HuH-7.5 (cell line): ENCODE results near the gene STXBP5.

Experiments used
- DNase-seq: peaks from one replicate; pipeline ENCODE4 v3.0.0; 2011; ENCODE audit warnings: low spot score

STXBP5 gene

GRCh38 chr6:147382945-147383554 is 178.8 kb downstream of the STXBP5 start:
- no peak for DNase-seq

- DNase-seq, result no peak
Observed at GRCh38 chr6:147384029-147384428, 179.8 kb downstream of the STXBP5 start.

DNA sequence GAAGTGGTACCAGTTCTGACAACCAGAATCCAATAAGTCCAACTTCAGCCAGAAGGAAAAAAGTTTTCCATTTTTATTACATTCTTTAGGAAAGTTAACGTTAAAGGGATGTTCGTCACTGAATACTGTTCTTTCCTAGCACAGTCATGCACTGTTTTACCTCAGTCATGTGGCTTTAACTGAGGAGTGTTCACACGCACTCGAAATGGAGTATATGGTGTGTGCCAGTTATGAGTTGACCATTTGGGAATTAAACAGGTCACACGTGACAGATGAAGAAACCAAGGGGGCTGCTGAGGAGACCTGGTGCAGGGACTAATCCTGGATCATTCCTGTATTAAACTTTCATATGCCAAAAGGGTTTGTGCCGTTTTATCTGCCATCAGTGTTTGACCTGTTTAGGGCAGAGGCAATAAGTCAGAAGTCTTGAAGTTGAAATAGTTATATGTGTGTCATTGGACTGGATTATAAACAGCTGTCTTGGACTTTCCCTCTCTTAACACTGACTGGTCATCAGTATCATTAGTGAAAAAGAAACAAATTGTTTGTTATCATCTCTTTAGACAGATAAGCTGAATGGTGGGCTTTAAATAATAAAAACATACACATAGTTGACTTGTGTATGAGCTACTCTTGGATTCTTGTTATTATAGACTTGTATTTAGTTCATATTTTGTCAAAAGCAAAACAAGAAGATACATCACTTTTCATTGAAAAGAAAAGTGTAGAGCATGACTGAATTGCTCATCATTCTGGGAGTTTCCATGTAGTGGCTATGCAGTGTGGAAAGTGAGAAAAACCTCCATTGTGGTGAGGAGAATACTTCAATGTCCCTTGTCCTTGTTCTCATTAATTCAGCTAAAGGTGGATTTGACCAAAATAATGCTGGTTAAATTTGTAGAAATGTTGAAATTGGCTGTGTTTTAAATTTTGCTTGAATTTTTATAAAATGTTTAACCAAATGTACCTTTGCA is 180.8 kb downstream of the STXBP5 start:
- no peak for DNase-seq

DNA sequence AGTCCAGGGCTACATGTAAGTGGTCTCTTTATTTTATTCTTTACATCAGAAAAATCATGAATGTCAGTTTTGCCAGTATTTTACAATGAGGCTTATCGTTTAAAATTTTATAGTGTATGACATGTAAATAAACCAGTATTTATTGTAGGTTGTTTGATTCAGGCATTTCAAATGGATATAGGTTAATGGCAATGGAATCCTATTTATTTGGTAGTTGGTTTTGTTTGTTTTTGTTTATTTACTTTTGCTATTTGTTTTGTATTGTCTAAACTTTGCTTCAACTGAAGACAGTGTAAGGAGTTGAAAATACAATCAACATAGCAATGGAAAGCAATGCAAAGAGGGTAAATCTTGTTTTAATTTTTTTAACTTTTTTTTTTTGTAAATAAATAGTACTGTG is 185.2 kb downstream of the STXBP5 start:
- no peak for DNase-seq

- DNase-seq, result no peak
Observed at GRCh38 chr6:147390909-147391536, 186.8 kb downstream of the STXBP5 start.

GRCh38 chr6:147392917-147393625 is 188.9 kb downstream of the STXBP5 start:
- DNase-seq, result no peak

- DNase-seq, result no peak
Observed at GRCh38 chr6:147395158-147395557, 190.9 kb downstream of the STXBP5 start.

DNA sequence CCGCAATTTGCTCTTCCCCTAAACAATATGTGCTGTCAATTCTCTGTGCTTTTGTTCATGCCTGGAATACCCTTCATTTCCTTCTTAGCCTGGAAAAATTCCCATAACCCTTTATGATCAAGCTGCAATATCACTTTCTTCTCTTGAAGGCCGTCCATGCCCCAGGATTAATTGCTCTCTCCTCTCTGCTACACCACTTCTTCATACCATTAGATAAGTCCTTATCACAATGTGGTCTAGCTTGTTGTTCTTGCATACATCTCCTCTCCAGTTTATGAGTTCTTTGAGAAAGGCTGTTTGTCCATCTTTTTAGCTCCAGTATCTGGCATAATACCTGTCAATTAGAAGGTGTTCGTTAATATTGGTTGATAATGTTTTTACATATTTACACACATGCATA is 193.1 kb downstream of the STXBP5 start:
- no peak for DNase-seq

DNA sequence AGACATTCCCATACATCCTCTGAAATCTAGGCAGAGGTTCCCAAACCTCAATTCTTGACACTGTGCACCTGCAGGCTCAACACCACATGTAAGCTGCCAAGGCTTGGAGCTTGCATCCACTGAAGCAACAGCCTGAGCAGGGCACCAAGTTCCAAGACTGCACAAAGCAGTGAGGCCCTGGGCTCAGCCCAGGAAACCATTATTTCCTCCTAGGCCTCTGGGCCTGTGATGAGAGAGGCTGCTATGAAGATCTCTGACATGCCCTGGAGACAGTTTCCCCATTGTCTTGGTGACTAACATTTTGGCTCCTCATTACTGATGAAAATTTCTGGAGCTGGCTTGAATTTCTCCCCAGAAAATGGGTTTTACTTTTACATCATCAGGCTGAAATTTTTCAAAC is 196.8 kb downstream of the STXBP5 start:
- no peak for DNase-seq

DNA sequence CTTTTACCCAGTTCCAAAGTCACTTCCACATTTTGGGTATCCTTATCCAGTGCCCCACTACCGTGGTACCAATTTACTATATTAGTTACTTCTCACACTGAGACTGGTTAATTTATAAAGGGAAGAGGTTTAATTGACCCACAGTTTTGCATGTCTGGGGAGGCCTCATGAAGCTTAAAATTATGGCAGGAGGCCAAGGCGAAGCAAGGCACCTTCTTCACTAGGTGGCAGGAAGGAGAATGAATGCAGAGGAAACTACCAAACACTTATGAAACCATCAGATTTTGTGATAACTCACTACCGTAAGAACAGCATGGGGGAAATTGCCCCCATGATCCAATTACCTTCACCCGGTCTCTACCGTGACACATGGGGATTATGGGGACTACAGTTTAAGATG is 197.6 kb downstream of the STXBP5 start:
- no peak for DNase-seq

GRCh38 chr6:147406783-147407182 is 202.6 kb downstream of the STXBP5 start:
- DNase-seq, result no peak

DNA sequence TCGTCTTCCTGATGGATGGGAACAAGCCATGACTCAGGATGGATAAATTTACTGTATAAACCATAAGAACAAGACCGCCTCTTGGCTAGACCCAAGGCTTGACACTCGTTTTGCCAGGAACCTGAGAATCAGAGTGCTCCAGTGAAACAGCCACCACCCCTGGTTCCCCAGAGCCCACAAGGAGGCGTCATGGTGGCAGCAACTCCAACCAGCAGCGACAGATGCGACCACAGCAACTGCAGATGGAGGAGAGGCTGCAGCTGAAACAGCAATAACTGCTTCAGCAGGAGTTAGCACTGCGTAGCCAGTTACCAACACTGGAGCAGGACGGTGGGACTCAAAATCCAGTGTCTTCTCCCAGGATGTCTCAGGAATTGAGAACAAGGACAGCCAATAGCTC is 203.4 kb downstream of the STXBP5 start:
- no peak for DNase-seq

GRCh38 chr6:147416622-147417021 is 212.4 kb downstream of the STXBP5 start:
- DNase-seq, result no peak

- DNase-seq, result no peak
Observed at GRCh38 chr6:147417954-147418353, 213.7 kb downstream of the STXBP5 start.

DNA sequence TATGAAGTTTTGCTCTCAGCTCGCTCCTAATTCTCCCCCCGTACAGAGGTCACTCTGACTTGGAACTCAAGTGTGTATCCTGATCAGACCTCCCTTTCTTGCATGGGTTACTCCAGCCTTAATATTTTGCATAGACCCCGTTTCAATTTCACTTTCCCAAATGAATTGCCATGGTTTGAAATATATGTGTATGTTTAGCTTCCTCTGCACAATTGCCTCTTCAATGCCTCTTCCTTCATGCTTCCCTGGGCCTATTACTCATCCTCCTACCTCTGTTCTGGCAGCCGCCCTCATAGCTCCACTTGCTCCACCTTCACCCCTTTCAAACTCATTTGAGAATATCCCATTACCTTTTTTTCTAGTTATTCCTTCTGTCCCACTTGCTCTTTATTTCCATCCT is 214.3 kb downstream of the STXBP5 start:
- DNase-seq, result no peak

- no peak for DNase-seq
Observed at GRCh38 chr6:147421903-147422302, 217.7 kb downstream of the STXBP5 start.

DNA sequence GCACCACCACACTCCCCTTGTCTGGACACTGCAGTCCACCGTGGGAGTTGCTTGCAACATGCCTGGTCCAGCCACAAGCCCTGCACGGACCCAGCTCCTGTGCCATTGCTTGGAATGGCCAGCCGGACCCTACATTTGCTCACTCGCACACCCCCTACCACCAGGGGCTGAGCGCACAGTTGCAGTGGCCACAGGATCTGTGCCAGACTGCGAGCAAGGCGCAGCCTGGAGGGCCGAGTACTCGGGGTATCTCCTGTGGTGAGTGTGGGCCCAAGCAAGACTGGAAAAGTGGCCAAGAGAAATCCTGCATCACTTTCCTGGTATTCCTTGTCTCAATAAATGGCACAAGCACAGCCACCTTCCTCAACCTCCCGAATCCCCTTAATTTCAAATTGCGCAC is 218.9 kb downstream of the STXBP5 start:
- no peak for DNase-seq

DNA sequence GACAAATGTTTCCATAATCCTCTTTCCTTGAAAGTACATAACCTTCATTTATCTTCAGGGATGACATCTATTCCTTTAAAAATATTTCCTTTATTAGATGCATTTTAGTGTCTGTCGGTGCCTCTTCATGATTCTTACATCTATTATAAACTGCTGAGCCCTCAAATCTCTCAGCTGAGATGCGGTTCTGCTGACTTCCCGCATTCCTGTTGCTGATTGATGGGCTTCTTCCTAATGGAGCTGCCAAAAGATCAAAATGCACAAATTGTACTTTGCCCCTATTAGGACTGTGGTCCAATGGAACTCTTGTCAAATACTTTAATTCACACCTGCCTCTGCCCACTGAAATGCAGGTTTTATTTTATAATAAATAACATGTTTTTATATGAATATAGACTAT is 225.6 kb downstream of the STXBP5 start:
- no peak for DNase-seq

- no peak for DNase-seq
Observed at GRCh38 chr6:147430811-147431210, 226.6 kb downstream of the STXBP5 start.

- DNase-seq, result no peak
Observed at GRCh38 chr6:147434076-147434475, 229.9 kb downstream of the STXBP5 start.

DNA sequence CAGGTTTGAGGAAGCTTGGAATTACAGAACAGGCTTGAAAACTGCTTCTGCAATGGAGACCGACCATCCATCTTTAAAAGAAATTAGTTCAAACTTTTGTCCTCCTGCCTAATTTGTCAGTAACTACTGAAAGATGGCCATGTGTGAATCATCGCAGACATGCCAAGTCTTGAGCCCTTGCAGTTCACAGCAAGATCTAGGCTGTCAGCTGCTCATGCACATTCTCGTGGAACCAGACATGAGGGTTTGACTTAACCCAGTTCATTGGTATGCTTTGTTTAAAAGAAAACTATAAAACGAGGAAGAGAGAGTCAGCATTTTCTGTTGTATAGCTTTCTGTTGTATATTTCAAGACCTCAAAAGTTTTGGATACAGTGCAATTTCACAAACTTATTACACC is 230.3 kb downstream of the STXBP5 start:
- DNase-seq, result no peak

DNA sequence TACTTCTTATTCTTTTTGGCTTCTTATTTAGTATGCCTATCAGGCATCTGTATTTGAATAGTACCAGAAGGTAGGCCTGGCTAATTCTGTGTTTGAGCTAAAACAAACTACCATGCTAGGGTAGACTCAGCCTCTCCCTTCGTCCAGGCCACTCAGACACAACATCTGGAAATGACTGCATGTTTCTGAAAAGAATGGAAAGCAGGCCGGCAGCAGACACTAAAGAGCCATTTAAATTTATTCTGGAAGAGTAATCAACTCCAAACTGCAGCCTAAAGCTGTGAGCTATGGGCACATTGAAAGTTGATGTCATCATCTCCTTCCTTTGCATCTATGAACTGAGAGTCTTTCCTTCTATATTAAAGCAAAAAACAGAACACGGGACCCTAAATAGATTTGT is 233.4 kb downstream of the STXBP5 start:
- DNase-seq, result no peak
